Measurements from ENCODE around the gene TTLL8. TPM values are rescaled to one million over a fixed set of nuclear protein-coding genes. Genes with fewer than 3 reads are reported as not detected.

The TTLL8 gene
- total and polyA plus RNA-seq, 2 of the 8 experiments (the other 6 are each of a cell fraction or from before 2014, with no cell fraction given): not detected

DNA sequence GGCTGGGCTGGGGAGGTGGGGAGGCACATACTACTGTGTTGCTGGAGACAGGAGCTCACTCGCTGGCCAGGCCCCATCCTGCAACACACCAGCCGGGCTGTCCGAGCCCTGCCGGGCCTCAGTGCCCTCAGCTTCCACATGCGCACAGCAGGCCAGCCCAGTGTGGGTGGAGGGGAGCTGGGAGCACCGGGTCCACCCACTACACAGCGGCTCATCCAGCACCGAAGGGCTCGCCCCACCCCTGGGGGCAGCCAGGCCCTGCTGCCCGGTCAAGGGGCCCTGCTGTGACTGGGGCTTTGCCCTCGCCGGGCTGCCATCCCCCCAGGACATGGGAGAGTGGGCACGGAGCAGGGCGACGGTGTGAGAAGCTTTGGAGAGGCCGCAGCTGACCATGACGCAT is 9.3 kb downstream of the TTLL8 start (continued):
- TF ChIP-seq, protein P1, sequence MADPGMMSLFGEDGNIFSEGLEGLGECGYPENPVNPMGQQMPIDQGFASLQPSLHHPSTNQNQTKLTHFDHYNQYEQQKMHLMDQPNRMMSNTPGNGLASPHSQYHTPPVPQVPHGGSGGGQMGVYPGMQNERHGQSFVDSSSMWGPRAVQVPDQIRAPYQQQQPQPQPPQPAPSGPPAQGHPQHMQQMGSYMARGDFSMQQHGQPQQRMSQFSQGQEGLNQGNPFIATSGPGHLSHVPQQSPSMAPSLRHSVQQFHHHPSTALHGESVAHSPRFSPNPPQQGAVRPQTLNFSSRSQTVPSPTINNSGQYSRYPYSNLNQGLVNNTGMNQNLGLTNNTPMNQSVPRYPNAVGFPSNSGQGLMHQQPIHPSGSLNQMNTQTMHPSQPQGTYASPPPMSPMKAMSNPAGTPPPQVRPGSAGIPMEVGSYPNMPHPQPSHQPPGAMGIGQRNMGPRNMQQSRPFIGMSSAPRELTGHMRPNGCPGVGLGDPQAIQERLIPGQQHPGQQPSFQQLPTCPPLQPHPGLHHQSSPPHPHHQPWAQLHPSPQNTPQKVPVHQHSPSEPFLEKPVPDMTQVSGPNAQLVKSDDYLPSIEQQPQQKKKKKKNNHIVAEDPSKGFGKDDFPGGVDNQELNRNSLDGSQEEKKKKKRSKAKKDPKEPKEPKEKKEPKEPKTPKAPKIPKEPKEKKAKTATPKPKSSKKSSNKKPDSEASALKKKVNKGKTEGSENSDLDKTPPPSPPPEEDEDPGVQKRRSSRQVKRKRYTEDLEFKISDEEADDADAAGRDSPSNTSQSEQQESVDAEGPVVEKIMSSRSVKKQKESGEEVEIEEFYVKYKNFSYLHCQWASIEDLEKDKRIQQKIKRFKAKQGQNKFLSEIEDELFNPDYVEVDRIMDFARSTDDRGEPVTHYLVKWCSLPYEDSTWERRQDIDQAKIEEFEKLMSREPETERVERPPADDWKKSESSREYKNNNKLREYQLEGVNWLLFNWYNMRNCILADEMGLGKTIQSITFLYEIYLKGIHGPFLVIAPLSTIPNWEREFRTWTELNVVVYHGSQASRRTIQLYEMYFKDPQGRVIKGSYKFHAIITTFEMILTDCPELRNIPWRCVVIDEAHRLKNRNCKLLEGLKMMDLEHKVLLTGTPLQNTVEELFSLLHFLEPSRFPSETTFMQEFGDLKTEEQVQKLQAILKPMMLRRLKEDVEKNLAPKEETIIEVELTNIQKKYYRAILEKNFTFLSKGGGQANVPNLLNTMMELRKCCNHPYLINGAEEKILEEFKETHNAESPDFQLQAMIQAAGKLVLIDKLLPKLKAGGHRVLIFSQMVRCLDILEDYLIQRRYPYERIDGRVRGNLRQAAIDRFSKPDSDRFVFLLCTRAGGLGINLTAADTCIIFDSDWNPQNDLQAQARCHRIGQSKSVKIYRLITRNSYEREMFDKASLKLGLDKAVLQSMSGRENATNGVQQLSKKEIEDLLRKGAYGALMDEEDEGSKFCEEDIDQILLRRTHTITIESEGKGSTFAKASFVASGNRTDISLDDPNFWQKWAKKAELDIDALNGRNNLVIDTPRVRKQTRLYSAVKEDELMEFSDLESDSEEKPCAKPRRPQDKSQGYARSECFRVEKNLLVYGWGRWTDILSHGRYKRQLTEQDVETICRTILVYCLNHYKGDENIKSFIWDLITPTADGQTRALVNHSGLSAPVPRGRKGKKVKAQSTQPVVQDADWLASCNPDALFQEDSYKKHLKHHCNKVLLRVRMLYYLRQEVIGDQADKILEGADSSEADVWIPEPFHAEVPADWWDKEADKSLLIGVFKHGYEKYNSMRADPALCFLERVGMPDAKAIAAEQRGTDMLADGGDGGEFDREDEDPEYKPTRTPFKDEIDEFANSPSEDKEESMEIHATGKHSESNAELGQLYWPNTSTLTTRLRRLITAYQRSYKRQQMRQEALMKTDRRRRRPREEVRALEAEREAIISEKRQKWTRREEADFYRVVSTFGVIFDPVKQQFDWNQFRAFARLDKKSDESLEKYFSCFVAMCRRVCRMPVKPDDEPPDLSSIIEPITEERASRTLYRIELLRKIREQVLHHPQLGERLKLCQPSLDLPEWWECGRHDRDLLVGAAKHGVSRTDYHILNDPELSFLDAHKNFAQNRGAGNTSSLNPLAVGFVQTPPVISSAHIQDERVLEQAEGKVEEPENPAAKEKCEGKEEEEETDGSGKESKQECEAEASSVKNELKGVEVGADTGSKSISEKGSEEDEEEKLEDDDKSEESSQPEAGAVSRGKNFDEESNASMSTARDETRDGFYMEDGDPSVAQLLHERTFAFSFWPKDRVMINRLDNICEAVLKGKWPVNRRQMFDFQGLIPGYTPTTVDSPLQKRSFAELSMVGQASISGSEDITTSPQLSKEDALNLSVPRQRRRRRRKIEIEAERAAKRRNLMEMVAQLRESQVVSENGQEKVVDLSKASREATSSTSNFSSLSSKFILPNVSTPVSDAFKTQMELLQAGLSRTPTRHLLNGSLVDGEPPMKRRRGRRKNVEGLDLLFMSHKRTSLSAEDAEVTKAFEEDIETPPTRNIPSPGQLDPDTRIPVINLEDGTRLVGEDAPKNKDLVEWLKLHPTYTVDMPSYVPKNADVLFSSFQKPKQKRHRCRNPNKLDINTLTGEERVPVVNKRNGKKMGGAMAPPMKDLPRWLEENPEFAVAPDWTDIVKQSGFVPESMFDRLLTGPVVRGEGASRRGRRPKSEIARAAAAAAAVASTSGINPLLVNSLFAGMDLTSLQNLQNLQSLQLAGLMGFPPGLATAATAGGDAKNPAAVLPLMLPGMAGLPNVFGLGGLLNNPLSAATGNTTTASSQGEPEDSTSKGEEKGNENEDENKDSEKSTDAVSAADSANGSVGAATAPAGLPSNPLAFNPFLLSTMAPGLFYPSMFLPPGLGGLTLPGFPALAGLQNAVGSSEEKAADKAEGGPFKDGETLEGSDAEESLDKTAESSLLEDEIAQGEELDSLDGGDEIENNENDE (IDR thresholded peaks at IDR 0.05; ENCODE audit: insufficient replicate concordance, low read length): no peak
- TF ChIP-seq GTF2F1 (IDR thresholded peaks at IDR 0.05; ENCODE audit: borderline replicate concordance, low read depth, low read length) (no peak), SAP30 (IDR thresholded peaks at IDR 0.05; ENCODE audit: insufficient read depth, insufficient replicate concordance, low read length) (no peak), CEBPB (IDR thresholded peaks at IDR 0.05; ENCODE audit: low read depth, low read length) (no peak), EZH2 (IDR thresholded peaks at IDR 0.05; ENCODE audit: low read depth, low read length, severe bottlenecking) (no peak), CHD1 (IDR thresholded peaks at IDR 0.05; ENCODE audit: low read depth, low read length) (no peak), NRF1 (IDR thresholded peaks at IDR 0.05; ENCODE audit: low read depth, low read length) (no peak), BRCA1 (IDR thresholded peaks at IDR 0.05; ENCODE audit: low read depth, low read length) (no peak), RXRA (IDR thresholded peaks at IDR 0.05; ENCODE audit: insufficient read depth, low read depth, low read length) (no peak)
- TF ChIP-seq, protein P2, sequence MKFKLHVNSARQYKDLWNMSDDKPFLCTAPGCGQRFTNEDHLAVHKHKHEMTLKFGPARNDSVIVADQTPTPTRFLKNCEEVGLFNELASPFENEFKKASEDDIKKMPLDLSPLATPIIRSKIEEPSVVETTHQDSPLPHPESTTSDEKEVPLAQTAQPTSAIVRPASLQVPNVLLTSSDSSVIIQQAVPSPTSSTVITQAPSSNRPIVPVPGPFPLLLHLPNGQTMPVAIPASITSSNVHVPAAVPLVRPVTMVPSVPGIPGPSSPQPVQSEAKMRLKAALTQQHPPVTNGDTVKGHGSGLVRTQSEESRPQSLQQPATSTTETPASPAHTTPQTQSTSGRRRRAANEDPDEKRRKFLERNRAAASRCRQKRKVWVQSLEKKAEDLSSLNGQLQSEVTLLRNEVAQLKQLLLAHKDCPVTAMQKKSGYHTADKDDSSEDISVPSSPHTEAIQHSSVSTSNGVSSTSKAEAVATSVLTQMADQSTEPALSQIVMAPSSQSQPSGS (IDR thresholded peaks at IDR 0.05; ENCODE audit: low read length): no peak

Data from H1 (cell line).